Measurements from ENCODE around the gene AS3MT. TPM values are rescaled to one million over a fixed set of nuclear protein-coding genes. Genes with fewer than 3 reads are reported as not detected.

AS3MT gene
- total RNA-seq, 2 donors from 2014 or later: 5.6 to 6.2 TPM

DNA sequence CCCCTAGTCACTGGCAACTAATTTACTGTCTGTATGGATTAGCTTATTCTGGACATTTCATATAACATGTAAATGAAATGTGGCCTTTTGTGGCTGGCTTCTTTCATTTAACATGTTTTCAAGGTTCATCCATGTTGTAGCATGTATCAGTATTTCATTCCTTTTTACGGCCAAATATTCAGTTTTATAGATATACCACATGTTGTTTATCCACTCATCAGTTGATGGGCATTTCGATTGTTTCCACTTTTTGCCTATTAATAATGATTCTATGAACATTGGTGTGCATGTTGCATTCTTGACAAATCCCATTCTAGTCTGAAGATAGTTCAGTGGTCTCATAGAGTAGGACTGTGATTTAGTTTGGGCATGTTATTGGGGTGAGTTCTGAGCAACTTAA, 61.5 kb downstream of the AS3MT start:
- Histone ChIP-seq H3K4me3 (no peak overlapping the region), H3K4me1 (ENCODE audit: control insufficient read depth in 1 of 2, low read depth in 2 of 2) (peaks cover 6 to 14% of the 10 kb centered on the region in 2 donors), H3K27me3 (replicated peaks; ENCODE audit: insufficient read depth) (no peaks in the 10 kb centered on the region), H3K36me3 (peaks cover 2% of the 10 kb centered on the region), H3K9me3 (no peaks in the 10 kb centered on the region), H3K27ac (no peak overlapping the region)
- no peak for DNase-seq (ENCODE audit: low spot score)
- ATAC-seq (ENCODE audit: insufficient number of reproducible peaks, low FRiP score, low read depth): no peak
- TF ChIP-seq, protein P1, sequence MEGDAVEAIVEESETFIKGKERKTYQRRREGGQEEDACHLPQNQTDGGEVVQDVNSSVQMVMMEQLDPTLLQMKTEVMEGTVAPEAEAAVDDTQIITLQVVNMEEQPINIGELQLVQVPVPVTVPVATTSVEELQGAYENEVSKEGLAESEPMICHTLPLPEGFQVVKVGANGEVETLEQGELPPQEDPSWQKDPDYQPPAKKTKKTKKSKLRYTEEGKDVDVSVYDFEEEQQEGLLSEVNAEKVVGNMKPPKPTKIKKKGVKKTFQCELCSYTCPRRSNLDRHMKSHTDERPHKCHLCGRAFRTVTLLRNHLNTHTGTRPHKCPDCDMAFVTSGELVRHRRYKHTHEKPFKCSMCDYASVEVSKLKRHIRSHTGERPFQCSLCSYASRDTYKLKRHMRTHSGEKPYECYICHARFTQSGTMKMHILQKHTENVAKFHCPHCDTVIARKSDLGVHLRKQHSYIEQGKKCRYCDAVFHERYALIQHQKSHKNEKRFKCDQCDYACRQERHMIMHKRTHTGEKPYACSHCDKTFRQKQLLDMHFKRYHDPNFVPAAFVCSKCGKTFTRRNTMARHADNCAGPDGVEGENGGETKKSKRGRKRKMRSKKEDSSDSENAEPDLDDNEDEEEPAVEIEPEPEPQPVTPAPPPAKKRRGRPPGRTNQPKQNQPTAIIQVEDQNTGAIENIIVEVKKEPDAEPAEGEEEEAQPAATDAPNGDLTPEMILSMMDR (IDR thresholded peaks at IDR 0.05): no peak

DNA sequence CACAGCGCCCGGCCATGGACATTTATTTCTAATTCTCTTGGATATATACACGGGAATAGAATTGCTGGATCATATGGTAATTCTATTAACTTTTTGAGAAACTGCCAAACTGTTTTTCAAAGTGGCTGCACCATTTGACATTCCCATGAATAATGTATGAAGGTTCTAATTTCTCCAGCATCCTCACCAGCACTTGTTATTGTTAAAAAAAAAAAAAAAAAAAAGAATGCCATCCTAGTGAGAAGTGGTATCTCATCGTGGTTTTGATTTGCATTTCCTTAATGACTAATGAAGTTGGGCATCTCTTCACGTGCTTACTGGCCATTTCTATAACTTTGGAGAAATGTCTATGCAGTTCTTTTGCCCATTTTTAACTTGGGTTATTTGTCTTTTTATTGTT, 62.4 kb downstream of the AS3MT start:
- Histone ChIP-seq H3K27me3 (replicated peaks; ENCODE audit: insufficient read depth) (no peaks in the 10 kb centered on the region), H3K4me3 (no peak overlapping the region), H3K27ac (no peak overlapping the region), H3K36me3 (peaks cover 2% of the 10 kb centered on the region), H3K4me1 (ENCODE audit: control insufficient read depth in 1 of 2, low read depth in 2 of 2) (peaks cover 6 to 21% of the 10 kb centered on the region in 2 donors), H3K9me3 (no peaks in the 10 kb centered on the region)
- TF ChIP-seq, protein P1 (IDR thresholded peaks at IDR 0.05): no peak
- ATAC-seq (ENCODE audit: insufficient number of reproducible peaks, low FRiP score, low read depth) (no peak), DNase-seq (ENCODE audit: low spot score) (no peak)

DNA sequence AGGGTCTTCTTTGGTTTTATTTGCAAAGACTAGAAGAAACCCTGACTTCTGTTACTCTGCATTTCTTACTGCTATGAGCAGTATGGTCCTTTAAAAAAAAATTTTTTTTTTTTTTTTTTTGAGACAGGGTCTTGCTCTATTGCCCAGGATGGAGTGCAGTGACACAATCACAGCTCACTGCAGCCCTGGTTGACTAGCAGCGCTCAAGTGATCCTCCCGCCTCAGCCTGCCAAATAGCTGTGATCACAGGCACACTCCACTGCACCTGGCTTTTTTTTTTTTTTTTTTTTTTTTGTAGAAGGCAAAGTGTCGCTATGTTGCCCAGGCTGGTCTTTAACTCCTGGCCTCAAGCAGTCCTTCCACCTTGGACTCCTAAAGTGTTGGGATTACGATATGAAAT, 66.2 kb downstream of the AS3MT start:
- Histone ChIP-seq H3K27ac (no peak overlapping the region), H3K9me3 (no peaks in the 10 kb centered on the region), H3K4me3 (no peak overlapping the region), H3K4me1 (ENCODE audit: control insufficient read depth in 1 of 2, low read depth in 2 of 2) (peaks cover 0 to 8% of the 10 kb centered on the region in 2 donors), H3K27me3 (replicated peaks; ENCODE audit: insufficient read depth) (no peaks in the 10 kb centered on the region), H3K36me3 (no peaks in the 10 kb centered on the region)
- ATAC-seq (ENCODE audit: insufficient number of reproducible peaks, low FRiP score, low read depth) (no peak), DNase-seq (ENCODE audit: low spot score) (no peak)
- TF ChIP-seq, protein P1 (IDR thresholded peaks at IDR 0.05): no peak

DNA sequence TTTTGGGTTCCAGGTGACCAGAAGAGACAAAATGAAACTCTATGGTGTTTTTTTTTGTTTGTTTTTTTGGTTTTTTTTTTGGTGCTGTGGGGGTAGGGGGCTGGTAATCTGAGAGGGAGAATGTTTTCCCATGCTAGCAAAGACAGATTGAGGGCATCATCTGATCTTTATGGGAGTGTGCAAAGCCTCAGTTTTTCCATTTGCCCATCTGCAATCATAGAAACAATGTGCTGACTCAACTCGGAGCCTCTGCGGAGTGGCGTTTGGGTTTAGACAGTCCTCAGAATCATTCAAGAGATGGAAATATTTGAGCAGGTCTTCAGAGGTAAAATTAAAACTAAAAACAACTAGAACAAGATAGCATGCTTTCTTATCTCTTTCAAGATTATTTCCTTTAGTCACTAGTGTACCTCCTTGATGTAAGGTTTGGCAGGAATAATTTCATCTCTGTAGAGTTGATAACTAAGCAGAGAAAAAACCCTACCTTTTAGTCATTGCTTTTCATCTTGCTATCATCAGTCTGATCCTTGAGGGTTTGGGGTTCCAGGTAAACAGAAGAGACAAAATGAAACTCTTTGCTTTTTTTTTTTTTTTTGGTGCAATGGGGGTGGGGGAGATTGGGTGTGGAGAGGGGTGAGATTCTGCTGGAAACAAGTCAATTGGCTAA, 66.8 kb downstream of the AS3MT start:
- no peaks in the 10 kb centered on the region for H3K27me3 ChIP-seq (replicated peaks; ENCODE audit: insufficient read depth)
- no peak overlapping the region for H3K27ac ChIP-seq
- peaks cover 0 to 8% of the 10 kb centered on the region in 2 donors for H3K4me1 ChIP-seq (ENCODE audit: control insufficient read depth in 1 of 2, low read depth in 2 of 2)
- H3K9me3 ChIP-seq: no peaks in the 10 kb centered on the region
- no peak for ATAC-seq (ENCODE audit: insufficient number of reproducible peaks, low FRiP score, low read depth)
- TF ChIP-seq, protein P1 (IDR thresholded peaks at IDR 0.05): no peak
- no peaks in the 10 kb centered on the region for H3K36me3 ChIP-seq
- DNase-seq (ENCODE audit: low spot score): no peak
- H3K4me3 ChIP-seq: no peak overlapping the region

DNA sequence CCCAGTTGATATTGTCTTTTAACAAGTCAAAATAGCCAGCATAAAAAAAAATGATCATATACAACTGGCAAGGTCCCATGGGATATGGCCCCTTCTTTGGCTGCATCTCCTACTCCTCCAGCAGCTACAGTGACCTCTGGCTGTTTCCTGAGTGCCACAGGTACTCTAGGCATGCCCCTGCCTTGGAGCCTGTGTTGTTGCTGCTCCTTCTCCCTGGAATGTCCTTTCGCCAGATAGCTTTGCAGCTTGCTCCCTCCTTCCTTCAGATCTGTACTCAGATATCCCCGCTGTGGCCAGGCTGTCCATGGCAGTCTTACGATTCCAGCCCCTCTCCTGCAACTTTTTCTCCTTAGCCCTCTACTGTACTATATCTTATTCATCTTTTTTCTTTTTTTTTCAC, 72.1 kb downstream of the AS3MT start:
- H3K36me3 ChIP-seq: no peaks in the 10 kb centered on the region
- no peaks in the 10 kb centered on the region for H3K9me3 ChIP-seq
- DNase-seq (ENCODE audit: low spot score) (no peak), ATAC-seq (ENCODE audit: insufficient number of reproducible peaks, low FRiP score, low read depth) (no peak)
- H3K27ac ChIP-seq: no peak overlapping the region
- TF ChIP-seq, protein P1 (IDR thresholded peaks at IDR 0.05): no peak
- H3K27me3 ChIP-seq (replicated peaks; ENCODE audit: insufficient read depth): no peaks in the 10 kb centered on the region
- no peak overlapping the region for H3K4me3 ChIP-seq
- peaks cover 0 to 17% of the 10 kb centered on the region in 2 donors for H3K4me1 ChIP-seq (ENCODE audit: control insufficient read depth in 1 of 2, low read depth in 2 of 2)

Measured in thoracic aorta (tissue), 2 donors.